Measurements from ENCODE around the gene ARHGEF19.

- TF ChIP-seq EZH2 (IDR thresholded peaks at IDR 0.05; ENCODE audit: low read depth): no peak
- no peak for TF ChIP-seq CTCF (conservative IDR thresholded peaks at IDR 0.05)
Measured at GRCh38 chr1:16167331-16168143, 44.9 kb downstream of the ARHGEF19 start.
